GM19193 (cell line): ENCODE results near the gene DMD.

Source experiments
- POLR2A ChIP-seq: IDR thresholded peaks from 4 replicates; pipeline ENCODE4 v1.6.1; 2011; ENCODE audit not compliant: insufficient read depth, insufficient read length; ENCODE audit errors: extremely low read depth

DMD gene

GRCh38 chrX:32562261-32562660, 649.1 kb downstream of the DMD start:
- TF ChIP-seq POLR2A: no peak

GRCh38 chrX:32545101-32545500, 666.2 kb downstream of the DMD start:
- no peak for TF ChIP-seq POLR2A

GRCh38 chrX:32538554-32538953, 672.8 kb downstream of the DMD start:
- no peak for TF ChIP-seq POLR2A

DNA sequence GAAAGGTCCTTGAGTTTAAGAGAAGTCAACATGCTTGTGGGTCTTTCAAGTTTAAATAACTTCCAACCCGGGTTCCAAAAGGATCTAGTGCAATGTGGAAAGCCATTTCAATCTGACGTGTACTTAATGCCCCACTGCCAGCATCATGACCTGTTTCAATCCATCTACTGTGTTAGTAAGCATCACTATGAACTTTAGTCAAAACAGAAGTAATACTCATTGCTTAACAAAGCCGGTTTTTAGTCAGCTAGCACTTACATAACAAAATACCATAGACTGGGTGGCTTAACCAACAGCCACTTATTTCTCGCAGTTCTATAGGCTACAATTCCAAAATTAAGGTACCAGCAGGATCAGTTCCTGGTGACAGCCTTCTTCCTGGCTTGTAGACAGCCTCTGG, 677.5 kb downstream of the DMD start:
- no peak for TF ChIP-seq POLR2A

- no peak for TF ChIP-seq POLR2A
Measured at GRCh38 chrX:32532262-32532661, 679.1 kb downstream of the DMD start.

DNA sequence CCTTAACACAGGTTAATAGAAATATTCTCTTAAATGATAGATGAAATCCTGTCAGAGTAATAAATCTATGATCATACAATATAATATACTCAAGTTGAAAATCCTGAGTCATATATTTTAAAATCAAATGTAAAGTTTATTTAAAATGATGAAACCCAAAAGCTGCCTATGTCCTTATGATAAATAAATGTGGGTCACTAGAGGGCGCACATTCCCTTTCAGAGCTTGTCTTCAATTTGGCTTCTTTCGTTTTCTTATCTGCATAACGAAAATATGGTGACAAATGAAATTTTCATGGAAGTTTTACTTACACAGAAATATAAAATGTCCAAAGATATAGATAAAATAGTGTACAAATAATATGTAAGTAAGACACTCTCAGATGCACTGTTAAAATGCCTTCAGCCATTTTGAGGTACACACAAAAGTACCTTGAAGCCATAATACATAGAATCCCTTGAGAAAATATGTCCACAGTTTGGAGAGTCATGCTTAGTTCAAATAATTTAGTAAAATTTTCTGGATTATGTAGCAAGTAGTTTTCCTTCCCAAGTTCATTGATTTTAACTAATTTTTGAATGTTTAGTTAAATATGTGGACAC, 680.4 kb downstream of the DMD start:
- no peak for TF ChIP-seq POLR2A

- TF ChIP-seq POLR2A: no peak
Measured at GRCh38 chrX:32525234-32525633, 686.1 kb downstream of the DMD start.

- TF ChIP-seq POLR2A: no peak
Measured at GRCh38 chrX:32524385-32524784, 687.0 kb downstream of the DMD start.

DNA sequence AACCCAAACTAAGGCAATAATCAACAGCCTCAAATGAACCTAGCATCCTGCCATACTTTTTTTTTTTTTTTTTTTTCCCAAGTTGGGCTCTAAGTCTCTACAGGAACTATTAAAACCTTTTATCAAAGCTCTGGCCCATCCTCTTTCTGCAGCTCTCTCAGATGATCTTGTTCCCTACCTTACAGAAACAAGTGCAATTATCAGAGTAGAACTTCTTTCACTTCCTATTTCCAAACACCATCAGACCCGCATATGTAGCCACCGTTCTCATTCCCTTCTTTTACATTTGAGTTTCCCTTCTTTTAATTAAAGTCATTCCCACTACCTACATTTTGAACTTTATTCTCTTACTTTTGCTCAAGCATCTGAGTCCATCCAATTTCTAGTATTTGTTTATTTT, 690.6 kb downstream of the DMD start:
- no peak for TF ChIP-seq POLR2A

DNA sequence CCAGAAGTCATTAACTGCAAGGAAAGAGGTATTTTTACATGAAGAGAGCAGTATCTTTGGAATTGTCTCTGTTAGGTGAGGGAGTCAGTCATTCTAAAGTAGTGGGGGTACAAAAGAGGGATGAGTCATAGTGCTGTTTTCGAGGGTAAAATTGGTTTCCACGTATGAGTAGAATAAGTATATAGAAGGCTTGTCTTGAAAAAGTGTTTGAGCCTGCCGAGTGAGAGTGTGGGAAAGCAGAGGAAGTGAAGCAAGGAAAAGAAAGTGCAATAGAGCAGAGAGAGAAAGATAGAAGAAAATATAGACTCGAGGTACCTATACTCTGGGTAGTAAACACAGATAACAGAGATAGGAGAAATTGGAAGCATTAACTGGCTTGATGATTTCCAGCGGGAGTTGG, 696.4 kb downstream of the DMD start:
- TF ChIP-seq POLR2A: no peak

DNA sequence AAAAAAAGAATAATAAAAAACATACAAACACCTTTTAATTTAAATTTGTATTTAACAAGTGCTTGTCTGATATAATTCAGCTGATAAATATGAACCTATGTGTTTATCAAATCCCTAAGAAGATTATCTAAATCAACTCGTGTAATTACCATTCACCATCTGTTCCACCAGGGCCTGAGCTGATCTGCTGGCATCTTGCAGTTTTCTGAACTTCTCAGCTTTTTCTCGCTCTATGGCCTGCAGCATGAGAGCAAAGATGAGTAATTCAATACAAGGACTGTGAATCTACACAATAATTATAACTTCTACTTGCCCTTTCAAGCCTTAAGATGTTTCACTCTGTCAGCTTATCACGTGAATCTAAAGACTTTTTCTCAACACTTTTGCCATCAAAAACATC, 709.7 kb downstream of the DMD start:
- no peak for TF ChIP-seq POLR2A

GRCh38 chrX:32496671-32497070, 714.7 kb downstream of the DMD start:
- TF ChIP-seq POLR2A: no peak

DNA sequence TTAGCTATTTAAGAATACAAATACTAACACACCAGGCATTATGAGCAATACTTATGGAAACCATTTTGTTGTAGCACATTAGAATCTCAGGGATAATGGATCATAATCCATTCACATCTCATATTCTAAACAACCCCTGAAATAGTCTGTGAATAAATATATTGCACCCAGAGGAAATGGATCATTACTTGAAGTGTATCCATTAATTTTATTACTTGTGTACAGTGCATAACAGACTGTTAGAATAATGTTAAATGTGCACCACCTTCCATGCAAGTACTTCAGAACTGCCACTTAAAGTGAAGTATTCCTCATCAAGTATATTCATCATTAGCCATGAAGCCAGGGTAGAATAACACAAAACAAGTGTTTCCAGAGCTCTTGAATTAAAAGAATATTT, 715.5 kb downstream of the DMD start:
- TF ChIP-seq POLR2A: no peak

DNA sequence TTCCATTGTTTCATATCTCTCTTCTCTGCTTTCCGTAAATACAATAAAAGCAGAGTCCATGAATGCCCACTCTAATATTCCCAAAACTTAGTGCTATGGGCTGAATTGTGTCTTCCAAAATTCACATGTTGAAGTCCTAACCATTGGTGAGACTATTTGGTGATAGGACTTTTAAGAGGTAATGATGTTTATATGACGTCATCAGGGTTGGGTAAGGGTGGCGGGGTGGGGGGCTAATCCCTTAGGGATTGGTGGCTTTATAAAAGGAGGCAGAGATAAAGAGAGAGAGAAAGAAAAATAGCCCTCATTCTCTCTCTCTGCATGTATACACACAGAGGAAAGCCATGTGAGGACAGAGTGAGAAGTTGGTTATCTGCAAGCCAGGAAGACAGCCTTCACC, 722.2 kb downstream of the DMD start:
- no peak for TF ChIP-seq POLR2A

- TF ChIP-seq POLR2A: no peak
Measured at GRCh38 chrX:32483534-32484136, 727.7 kb downstream of the DMD start.

- TF ChIP-seq POLR2A: no peak
Measured at GRCh38 chrX:32480019-32480418, 731.3 kb downstream of the DMD start.

DNA sequence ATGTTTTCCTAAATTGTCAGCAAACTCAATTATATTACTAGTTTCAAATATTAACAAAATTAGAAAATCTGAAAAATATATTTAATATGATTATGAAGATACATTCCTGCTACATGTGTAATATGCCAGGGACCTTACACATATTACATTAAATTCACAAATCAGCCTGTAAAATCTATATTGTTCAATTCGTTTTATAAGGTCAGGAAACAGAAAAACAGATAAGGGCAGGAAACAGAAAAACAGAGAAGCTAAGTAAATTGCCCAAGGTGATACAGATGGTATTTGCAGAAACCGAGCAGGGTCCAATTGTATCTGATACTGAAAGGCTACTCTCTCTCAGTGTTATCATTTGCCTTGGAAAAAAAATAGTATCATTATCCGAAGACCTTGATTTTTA, 739.0 kb downstream of the DMD start:
- no peak for TF ChIP-seq POLR2A
